Keratinocyte (primary cell): Measurements from ENCODE around the gene SSH2.

Experiments used
- CTCF ChIP-seq, 3 experiments: IDR thresholded peaks in 1 of 3; conservative IDR thresholded peaks in 1 of 3; optimal IDR thresholded peaks in 1 of 3; 2 replicates in 2 of 3; 3 replicates in 1 of 3; pipeline versions ENCODE3 to v1.5.1; 2011; ENCODE audit warnings: low read length in 3 of 3, mild to moderate bottlenecking in 3 of 3, moderate library complexity in 2 of 3, control low read depth in 1 of 3, inconsistent platforms in 1 of 3; ENCODE audit not compliant: insufficient read depth in 2 of 3; ENCODE audit errors: extremely low read depth in 1 of 3
- EZH2 ChIP-seq: IDR thresholded peaks from one replicate; pipeline ENCODE4 v1.6.1; 2012; ENCODE audit warnings: inconsistent platforms, mild to moderate bottlenecking, low read length, moderate library complexity

GRCh38 chr17:29629839-29630238 lies 300.2 kb downstream of the SSH2 start:
- TF ChIP-seq CTCF (optimal IDR thresholded peaks at IDR 0.05 in 1 of 3, IDR thresholded peaks at IDR 0.05 in 1 of 3, conservative IDR thresholded peaks at IDR 0.05 in 1 of 3; ENCODE audit: extremely low read depth in 1 of 3, insufficient read depth in 2 of 3, low read length in 3 of 3): no peak
- TF ChIP-seq EZH2: no peak
